IMR-90 (cell line): ENCODE measurements around the gene CACNA2D3. TPM values are rescaled to one million over a fixed set of nuclear protein-coding genes. Genes with fewer than 3 reads are reported as not detected.

ENCODE experiments used
- ATAC-seq: fragments of 200-7000 bp; cut with Tn5 transposase; 2 replicates; pipeline ENCODE4 v1.9.1; 2020; ENCODE audit warnings: low read depth, mild to moderate bottlenecking, moderate library complexity
- BruUV-seq: library from RNA; stranded (reverse); fragments of 400-500 nt; replicated peaks from 2 replicates; lab custom pipeline; 2021; lab: Mats Ljungman, UMichigan
- CTCF ChIA-PET: fragments of 300-600 bp; formaldehyde crosslinking; extraction: SDS; loops from one replicate; lab custom pipeline; 2021; ENCODE audit warnings: antibody characterized with exemption; lab: Yijun Ruan, JAX
- POLR2A ChIA-PET: fragments of 300-600 bp; sonication (Branson Sonifier 250); formaldehyde crosslinking; loops from one replicate; lab custom pipeline; 2022; ENCODE audit warnings: antibody characterized with exemption; ENCODE audit not compliant: unreplicated experiment; lab: Charles Lee
- DNase-seq: peaks from one replicate; pipeline ENCODE4 v3.0.0; 2013
- H2AFZ ChIP-seq: replicated peaks from 2 replicates; pipeline ENCODE3; 2013; ENCODE audit warnings: low read length, mild to moderate bottlenecking; ENCODE audit not compliant: poor library complexity
- H2AK5ac ChIP-seq: 2 replicates; pipeline ENCODE4 v1.6.1; 2013; ENCODE audit warnings: low read depth, low read length, inconsistent platforms
- H2AK9ac ChIP-seq: replicated peaks from 2 replicates; pipeline ENCODE3; 2013; ENCODE audit warnings: mild to moderate bottlenecking, low read depth, low read length, moderate library complexity; ENCODE audit not compliant: poor library complexity
- H2BK120ac ChIP-seq: 2 replicates; pipeline ENCODE4 v1.6.1; 2013; ENCODE audit warnings: low read depth, low read length, inconsistent platforms
- H2BK15ac ChIP-seq: 3 replicates; pipeline ENCODE4 v1.6.1; 2013; ENCODE audit warnings: low read depth, low read length, inconsistent platforms
- H2BK20ac ChIP-seq: 2 replicates; pipeline ENCODE4 v1.6.1; 2013; ENCODE audit warnings: low read depth, mild to moderate bottlenecking, inconsistent platforms, low read length, moderate library complexity
- H2BK5ac ChIP-seq: 2 replicates; pipeline ENCODE4 v1.6.1; 2013; ENCODE audit warnings: mild to moderate bottlenecking, low read depth, low read length, inconsistent platforms; ENCODE audit not compliant: poor library complexity, severe bottlenecking
- H3K14ac ChIP-seq: replicated peaks from 2 replicates; pipeline ENCODE4 v1.6.1; 2013; ENCODE audit warnings: low read depth, low read length, inconsistent platforms
- H3K18ac ChIP-seq: 2 replicates; pipeline ENCODE4 v1.6.1; 2013; ENCODE audit warnings: low read depth, low read length, control low read depth
- H3K23ac ChIP-seq: 2 replicates; pipeline ENCODE4 v1.6.1; 2013; ENCODE audit warnings: low read depth, low read length, inconsistent platforms
- H3K27ac ChIP-seq: 2 replicates; pipeline ENCODE4 v1.5.1; 2013; ENCODE audit warnings: mild to moderate bottlenecking, control low read depth, low read length; ENCODE audit not compliant: insufficient read depth
- H3K27me3 ChIP-seq: 2 replicates; pipeline ENCODE4 v1.6.1; 2013; ENCODE audit warnings: low read length; ENCODE audit not compliant: control insufficient read depth, insufficient read depth
- H3K36me3 ChIP-seq: 2 replicates; pipeline ENCODE4 v1.6.1; 2013; ENCODE audit warnings: low read length, mixed read lengths; ENCODE audit not compliant: control insufficient read depth, insufficient read depth
- H3K4ac ChIP-seq: 2 replicates; pipeline ENCODE4 v1.6.1; 2013; ENCODE audit warnings: low read depth, low read length, inconsistent platforms
- H3K4me1 ChIP-seq: 2 replicates; pipeline ENCODE4 v1.6.1; 2013; ENCODE audit warnings: low read length, mixed read lengths; ENCODE audit not compliant: control insufficient read depth, insufficient read depth
- H3K4me2 ChIP-seq: 2 replicates; pipeline ENCODE4 v1.6.1; 2013; ENCODE audit warnings: low read depth, mild to moderate bottlenecking, control low read depth, low read length, moderate library complexity
- H3K4me3 ChIP-seq: 2 replicates; pipeline ENCODE4 v1.5.1; 2013; ENCODE audit warnings: low read depth, mild to moderate bottlenecking, control low read depth, low read length, moderate library complexity; ENCODE audit not compliant: insufficient read depth
- H3K56ac ChIP-seq: 2 replicates; pipeline ENCODE4 v1.6.1; 2013; ENCODE audit warnings: low read length, inconsistent platforms; ENCODE audit not compliant: insufficient read depth; ENCODE audit errors: extremely low read depth
- H3K79me1 ChIP-seq, 2 experiments: 2 replicates each; pipeline ENCODE4 v1.6.1; 2013; ENCODE audit warnings: low read length in 2 of 2, inconsistent platforms in 1 of 2, low read depth in 1 of 2
- H3K9ac ChIP-seq: 2 replicates; pipeline ENCODE4 v1.6.1; 2013; ENCODE audit warnings: low read depth, low read length, control low read depth
- H3K9me1 ChIP-seq: 2 replicates; pipeline ENCODE4 v1.6.1; 2013; ENCODE audit warnings: low read length, inconsistent platforms; ENCODE audit not compliant: insufficient read depth
- H3K9me3 ChIP-seq: 2 replicates; pipeline ENCODE4 v1.6.1; 2013; ENCODE audit warnings: low read length; ENCODE audit not compliant: control insufficient read depth, insufficient read depth
- H4K20me1 ChIP-seq: 2 replicates; pipeline ENCODE4 v1.6.1; 2013; ENCODE audit warnings: low read length, inconsistent platforms; ENCODE audit not compliant: insufficient read depth
- H4K5ac ChIP-seq: 2 replicates; pipeline ENCODE4 v1.6.1; 2013; ENCODE audit warnings: mild to moderate bottlenecking, low read depth, low read length, control low read depth
- H4K8ac ChIP-seq, 2 experiments: 2 replicates each; pipeline ENCODE4 v1.6.1; 2013; ENCODE audit warnings: low read depth in 2 of 2, low read length in 2 of 2, control low read depth in 1 of 2, inconsistent platforms in 1 of 2
- H4K91ac ChIP-seq: 2 replicates; pipeline ENCODE4 v1.6.1; 2013; ENCODE audit warnings: low read depth, low read length, inconsistent platforms; ENCODE audit not compliant: insufficient read depth
- BHLHE40 ChIP-seq: fragments of 150-350 bp; IDR thresholded peaks from 2 replicates; pipeline ENCODE4 v1.6.1; 2016; ENCODE audit warnings: mild to moderate bottlenecking, low read depth, low read length
- CEBPB ChIP-seq: IDR thresholded peaks from 2 replicates; pipeline ENCODE4 v1.6.1; 2012; ENCODE audit warnings: low read depth, low read length, improper control_type of control experiment
- CHD1 ChIP-seq: IDR thresholded peaks from 2 replicates; pipeline ENCODE4 v1.6.1; 2012; ENCODE audit warnings: low read depth, low read length, improper control_type of control experiment
- ELK1 ChIP-seq: fragments of 150-350 bp; IDR thresholded peaks from 2 replicates; pipeline ENCODE4 v1.6.1; 2016; ENCODE audit warnings: low read depth, mild to moderate bottlenecking, low read length, moderate library complexity, borderline replicate concordance
- FOS ChIP-seq: fragments of 150-350 bp; IDR thresholded peaks from 2 replicates; pipeline ENCODE4 v1.6.1; 2016; ENCODE audit warnings: low read depth, low read length
- MAFK ChIP-seq: IDR thresholded peaks from 2 replicates; pipeline ENCODE4 v1.6.1; 2012; ENCODE audit warnings: low read depth, low read length, improper control_type of control experiment
- MAZ ChIP-seq: IDR thresholded peaks from 2 replicates; pipeline ENCODE4 v1.6.1; 2012; ENCODE audit warnings: low read depth, mild to moderate bottlenecking, low read length, improper control_type of control experiment, moderate library complexity, borderline replicate concordance
- MXI1 ChIP-seq: IDR thresholded peaks from 2 replicates; pipeline ENCODE4 v1.6.1; 2012; ENCODE audit warnings: low read depth, mild to moderate bottlenecking, low read length, moderate library complexity, borderline replicate concordance
- NFE2L2 ChIP-seq: fragments of 150-350 bp; IDR thresholded peaks from 2 replicates; pipeline ENCODE4 v1.6.1; 2016; ENCODE audit warnings: low read depth, mild to moderate bottlenecking, low read length
- POLR2A ChIP-seq: IDR thresholded peaks from 2 replicates; pipeline ENCODE4 v1.6.1; 2012; ENCODE audit warnings: mild to moderate bottlenecking, low read depth, low read length
- RAD21 ChIP-seq: IDR thresholded peaks from 2 replicates; pipeline ENCODE4 v1.6.1; 2012; ENCODE audit warnings: low read length, improper control_type of control experiment
- RCOR1 ChIP-seq: IDR thresholded peaks from 2 replicates; pipeline ENCODE4 v1.6.1; 2012; ENCODE audit warnings: mild to moderate bottlenecking, low read length, improper control_type of control experiment; ENCODE audit not compliant: insufficient replicate concordance
- RFX5 ChIP-seq: IDR thresholded peaks from 2 replicates; pipeline ENCODE4 v1.8.0; 2012; ENCODE audit warnings: low read depth, mild to moderate bottlenecking, low read length, moderate library complexity
- SMC3 ChIP-seq: fragments of 150-350 bp; IDR thresholded peaks from 2 replicates; pipeline ENCODE4 v1.6.1; 2016; ENCODE audit warnings: low read depth, mild to moderate bottlenecking, antibody characterized with exemption, low read length, moderate library complexity
- USF2 ChIP-seq: fragments of 150-350 bp; IDR thresholded peaks from 2 replicates; pipeline ENCODE4 v1.6.1; 2017; ENCODE audit warnings: mild to moderate bottlenecking, antibody characterized with exemption, low read length, low read depth
- WGBS, 2 experiments: methylation state at CpG; one replicate each; pipeline versions ENCODE4 v1.1.5 to v1.1.7; 2013; ENCODE audit warnings: missing lambda C conversion rate in 2 of 2; ENCODE audit not compliant: insufficient read length in 1 of 2; ENCODE audit errors: extremely low coverage in 2 of 2; 5-methylcytosine and 5-hydroxymethylcytosine counted together
- dilution Hi-C: fragments of 300-500 bp; cut with HindIII; formaldehyde crosslinking; loops from one replicate; pipeline ENCODE4 v1.14.3; 2018; ENCODE audit warnings: low sequenced_read_pairs; ENCODE audit not compliant: unreplicated experiment
- in situ Hi-C: fragments of 300-500 bp; cut with MboI; formaldehyde crosslinking; loops from 3 replicates; pipeline ENCODE4 v1.14.3; 2019; ENCODE audit warnings: low sequenced_read_pairs, inconsistent platforms, mixed read lengths
- intact Hi-C: fragments of 100-400 bp; cut with micrococcal nuclease; formaldehyde crosslinking; loops from 2 replicates; pipeline ENCODE4 v1.10.0; 2022
- polyA plus RNA-seq, 3 experiments: library from polyadenylated mRNA; depleted of rRNA; stranded (reverse); fragments of >200 nt; gene quantifications; 2 replicates each; pipeline ENCODE4 v1.2.3, GENCODE V29; 2012; ENCODE audit warnings: low replicate concordance in 1 of 3
- total RNA-seq: library from RNA; depleted of rRNA; stranded (reverse); fragments of >200 nt; gene quantifications from 2 replicates; pipeline ENCODE4 v1.2.3, GENCODE V29; 2012
- TF ChIP-seq, protein P1 (sequence below): conservative IDR thresholded peaks from 2 replicates; pipeline ENCODE4 v1.5.1; 2012; ENCODE audit warnings: mild to moderate bottlenecking, low read depth, low read length, improper control_type of control experiment

CACNA2D3 gene
- total and polyA plus RNA-seq, 2 of the 4 experiments (the other 2 are of a cell fraction) = 0.36 to 0.41 TPM

- TF ChIP-seq, protein P1, sequence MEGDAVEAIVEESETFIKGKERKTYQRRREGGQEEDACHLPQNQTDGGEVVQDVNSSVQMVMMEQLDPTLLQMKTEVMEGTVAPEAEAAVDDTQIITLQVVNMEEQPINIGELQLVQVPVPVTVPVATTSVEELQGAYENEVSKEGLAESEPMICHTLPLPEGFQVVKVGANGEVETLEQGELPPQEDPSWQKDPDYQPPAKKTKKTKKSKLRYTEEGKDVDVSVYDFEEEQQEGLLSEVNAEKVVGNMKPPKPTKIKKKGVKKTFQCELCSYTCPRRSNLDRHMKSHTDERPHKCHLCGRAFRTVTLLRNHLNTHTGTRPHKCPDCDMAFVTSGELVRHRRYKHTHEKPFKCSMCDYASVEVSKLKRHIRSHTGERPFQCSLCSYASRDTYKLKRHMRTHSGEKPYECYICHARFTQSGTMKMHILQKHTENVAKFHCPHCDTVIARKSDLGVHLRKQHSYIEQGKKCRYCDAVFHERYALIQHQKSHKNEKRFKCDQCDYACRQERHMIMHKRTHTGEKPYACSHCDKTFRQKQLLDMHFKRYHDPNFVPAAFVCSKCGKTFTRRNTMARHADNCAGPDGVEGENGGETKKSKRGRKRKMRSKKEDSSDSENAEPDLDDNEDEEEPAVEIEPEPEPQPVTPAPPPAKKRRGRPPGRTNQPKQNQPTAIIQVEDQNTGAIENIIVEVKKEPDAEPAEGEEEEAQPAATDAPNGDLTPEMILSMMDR = no peak
- no peak for TF ChIP-seq CEBPB
- no peak for TF ChIP-seq RFX5
- TF ChIP-seq ELK1 = no peak
- TF ChIP-seq RAD21 = no peak
- TF ChIP-seq MAZ = no peak
- no peak for TF ChIP-seq SMC3
- TF ChIP-seq POLR2A = no peak
- TF ChIP-seq MXI1 = no peak
- TF ChIP-seq CHD1 = no peak
- TF ChIP-seq FOS = no peak
- TF ChIP-seq BHLHE40 = no peak
- no peak for TF ChIP-seq USF2
- TF ChIP-seq MAFK = no peak
- TF ChIP-seq RCOR1 = no peak
- TF ChIP-seq NFE2L2 = no peak
- DNase-seq (no peak), ATAC-seq (no peak)
- Histone ChIP-seq H2BK5ac (no peak overlapping the region), H3K23ac (no peak overlapping the region), H3K18ac (no peak overlapping the region), H3K56ac (no peak overlapping the region), H3K4me1 (no peaks in the 10 kb centered on the region), H4K5ac (no peak overlapping the region), H3K9me3 (no peaks in the 10 kb centered on the region), H4K8ac (no peak overlapping the region), H3K27me3 (no peaks in the 10 kb centered on the region), H3K9ac (no peak overlapping the region), H2BK20ac (no peak overlapping the region), H3K14ac (no peak overlapping the region), H2BK120ac (no peak overlapping the region), H3K79me1 (no peaks in the 10 kb centered on the region), H2AFZ (no peak overlapping the region), H3K4me3 (no peak overlapping the region), H4K20me1 (no peaks in the 10 kb centered on the region), H2AK9ac (no peak overlapping the region), H2AK5ac (no peak overlapping the region), H3K4me2 (no peak overlapping the region), H2BK15ac (no peak overlapping the region), H3K27ac (no peak overlapping the region), H3K4ac (no peak overlapping the region), H4K91ac (no peak overlapping the region), H3K9me1 (no peaks in the 10 kb centered on the region), H3K36me3 (no peaks in the 10 kb centered on the region)
- no TSS peak for BruUV-seq
- in situ Hi-C loops = no loop called here
- WGBS, 2 experiments = 40% methylated on average over 1 of the region's 6 CpGs; no CpG with 5 or more reads in 1 of the 2 experiments
- intact Hi-C loops = no loop called here
- POLR2A ChIA-PET = no interaction called here
- CTCF ChIA-PET = no interaction called here
- dilution Hi-C loops = no loop called here
Measured at GRCh38 chr3:54574906-54575617, 452.7 kb downstream of the CACNA2D3 start.
